Lower lobe of right lung (tissue), 2 donors: Measurements from ENCODE around the gene LHPP. TPM values are rescaled to one million over a fixed set of nuclear protein-coding genes. Genes with fewer than 3 reads are reported as not detected.

Source experiments
- ATAC-seq, 2 donors: fragments of 200-7000 bp; cut with Tn5 transposase; one replicate each; pipeline ENCODE4 v1.9.1; 2020 to 2022; ENCODE audit warnings: mild to moderate bottlenecking in 2 of 2, moderate library complexity in 2 of 2
- DNase-seq: peaks from one replicate; pipeline ENCODE4 v3.0.0-alpha.2; 2020
- H3K27ac ChIP-seq: fragments of 200-600 bp; one replicate; pipeline ENCODE4 v1.8.0; 2022
- H3K27me3 ChIP-seq: fragments of 200-600 bp; one replicate; pipeline ENCODE4 v1.8.0; 2022; ENCODE audit warnings: low read depth
- H3K36me3 ChIP-seq: fragments of 200-600 bp; one replicate; pipeline ENCODE4 v1.8.0; 2022; ENCODE audit warnings: mild to moderate bottlenecking
- H3K4me1 ChIP-seq: fragments of 200-600 bp; one replicate; pipeline ENCODE4 v1.8.0; 2022
- H3K4me3 ChIP-seq: fragments of 200-600 bp; one replicate; pipeline ENCODE4 v1.8.0; 2022; ENCODE audit warnings: mild to moderate bottlenecking
- H3K9me3 ChIP-seq: fragments of 200-600 bp; one replicate; pipeline ENCODE4 v1.8.0; 2022
- intact Hi-C: fragments of 100-400 bp; cut with DNase I; formaldehyde crosslinking; loops from one replicate; pipeline ENCODE4 v1.11.0; 2022
- total RNA-seq: library from RNA; stranded (reverse); fragmentation: NEBNext Ultra II Directional; extraction: Animal tissue kit (Norgen Biotek cat#: 25700); gene quantifications from one replicate; pipeline ENCODE4 v1.2.1, GENCODE V29; 2021
- TF ChIP-seq, protein P1 (sequence below): fragments of 200-600 bp; IDR thresholded peaks from one replicate; pipeline ENCODE4 v1.8.0; 2022; ENCODE audit warnings: antibody characterized with exemption, mild to moderate bottlenecking
- donor health status: DM: no; HTN: yes; CAD: no; lungs with severe emphysema.

LHPP gene
- total RNA-seq, 1 donor from 2014 or later = 17.8 TPM

DNA sequence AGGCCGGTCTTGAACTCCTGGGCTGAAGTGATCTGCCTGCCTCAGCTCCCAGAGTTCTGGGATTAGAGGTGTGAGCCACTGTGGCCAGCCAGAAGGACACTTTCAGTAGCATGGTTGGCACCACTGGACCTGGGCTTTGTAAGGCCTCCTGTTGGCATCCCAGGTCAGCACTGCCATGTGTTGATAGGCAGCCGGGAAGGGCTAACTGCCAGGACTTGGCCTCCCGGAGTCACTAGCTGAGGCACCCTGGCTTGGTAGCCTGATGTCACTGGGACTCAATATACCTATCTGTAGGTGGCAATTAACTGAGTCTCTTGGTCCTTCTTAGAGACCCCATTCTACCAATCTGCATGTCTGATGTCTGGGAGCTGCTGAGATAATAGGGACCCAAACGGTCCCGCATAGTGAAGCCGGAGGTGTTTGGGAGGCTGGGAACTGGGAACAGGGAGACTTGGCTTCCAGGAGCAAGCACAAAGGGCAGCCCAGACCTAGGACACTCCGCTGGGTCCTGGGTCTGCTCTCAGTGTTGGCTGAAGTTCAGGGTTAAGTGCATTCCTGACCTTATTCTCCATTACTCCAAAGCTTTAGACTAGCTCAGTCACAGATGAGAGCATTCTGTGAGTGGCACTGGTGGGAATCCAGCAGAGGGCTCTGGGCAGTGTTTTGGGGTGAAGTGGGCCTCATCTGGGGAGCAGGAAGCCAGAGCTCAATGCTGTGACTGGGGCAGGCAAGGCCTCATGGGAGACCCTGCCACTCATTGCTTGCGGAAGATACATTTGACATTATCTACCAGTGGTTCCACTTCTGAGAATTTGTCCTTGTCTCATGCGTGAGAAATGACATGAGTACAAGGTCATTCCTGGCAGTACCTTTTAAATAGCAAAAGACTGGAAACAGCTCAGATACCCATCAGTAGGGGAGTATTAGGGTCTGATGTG is 2.7 kb downstream of the LHPP start:
- no peak for ATAC-seq
- H3K36me3 ChIP-seq = no peaks in the 10 kb centered on the region
- peaks cover 13% of the 10 kb centered on the region for H3K4me1 ChIP-seq
- intact Hi-C loops = no loop called here
- DNase-seq = no peak
- H3K27me3 ChIP-seq = no peaks in the 10 kb centered on the region
- H3K27ac ChIP-seq = no peak overlapping the region
- no peaks in the 10 kb centered on the region for H3K9me3 ChIP-seq
- H3K4me3 ChIP-seq = no peak overlapping the region
- TF ChIP-seq, protein P1, sequence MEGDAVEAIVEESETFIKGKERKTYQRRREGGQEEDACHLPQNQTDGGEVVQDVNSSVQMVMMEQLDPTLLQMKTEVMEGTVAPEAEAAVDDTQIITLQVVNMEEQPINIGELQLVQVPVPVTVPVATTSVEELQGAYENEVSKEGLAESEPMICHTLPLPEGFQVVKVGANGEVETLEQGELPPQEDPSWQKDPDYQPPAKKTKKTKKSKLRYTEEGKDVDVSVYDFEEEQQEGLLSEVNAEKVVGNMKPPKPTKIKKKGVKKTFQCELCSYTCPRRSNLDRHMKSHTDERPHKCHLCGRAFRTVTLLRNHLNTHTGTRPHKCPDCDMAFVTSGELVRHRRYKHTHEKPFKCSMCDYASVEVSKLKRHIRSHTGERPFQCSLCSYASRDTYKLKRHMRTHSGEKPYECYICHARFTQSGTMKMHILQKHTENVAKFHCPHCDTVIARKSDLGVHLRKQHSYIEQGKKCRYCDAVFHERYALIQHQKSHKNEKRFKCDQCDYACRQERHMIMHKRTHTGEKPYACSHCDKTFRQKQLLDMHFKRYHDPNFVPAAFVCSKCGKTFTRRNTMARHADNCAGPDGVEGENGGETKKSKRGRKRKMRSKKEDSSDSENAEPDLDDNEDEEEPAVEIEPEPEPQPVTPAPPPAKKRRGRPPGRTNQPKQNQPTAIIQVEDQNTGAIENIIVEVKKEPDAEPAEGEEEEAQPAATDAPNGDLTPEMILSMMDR = no peak

DNA sequence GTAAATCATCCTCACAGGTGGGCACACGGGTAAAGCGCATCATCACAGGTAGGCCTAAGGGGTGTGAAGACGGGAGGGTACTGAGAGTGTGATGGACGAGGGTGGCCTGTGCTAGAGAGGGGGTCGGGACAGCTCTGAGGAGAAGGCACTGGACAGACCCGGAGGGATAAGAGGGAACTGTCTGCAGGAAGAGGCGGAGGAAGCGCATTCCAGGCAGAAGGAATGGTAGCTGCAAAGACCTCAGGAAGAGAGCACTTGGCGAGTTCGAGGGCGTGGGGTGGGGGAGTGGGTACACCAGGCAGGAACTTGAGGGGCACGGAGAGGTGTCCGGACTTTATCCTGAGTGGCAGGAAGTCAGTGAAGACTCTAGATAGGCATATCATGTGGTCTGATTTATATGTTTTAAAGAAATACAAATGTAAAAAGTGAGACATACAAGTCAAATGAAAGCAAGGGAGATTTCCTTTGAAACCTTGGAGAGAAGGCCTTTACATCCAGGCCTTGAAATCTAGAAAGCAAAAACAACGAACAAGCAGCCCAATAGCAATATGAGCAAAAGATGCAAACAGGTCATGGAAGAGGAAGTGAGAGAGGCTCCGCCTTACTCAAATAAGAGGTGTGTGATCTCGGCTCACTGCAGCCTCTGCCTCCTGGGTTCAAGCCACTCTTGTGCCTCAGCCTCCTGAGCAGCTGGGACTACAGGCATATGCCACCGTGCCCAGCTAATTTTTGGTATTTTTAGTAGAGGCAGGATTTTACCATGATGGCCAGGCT is 3.6 kb downstream of the LHPP start:
- ATAC-seq = no peak
- intact Hi-C loops = no loop called here
- Histone ChIP-seq H3K36me3 (no peaks in the 10 kb centered on the region), H3K27me3 (no peaks in the 10 kb centered on the region), H3K4me3 (no peak overlapping the region), H3K9me3 (no peaks in the 10 kb centered on the region), H3K27ac (no peak overlapping the region), H3K4me1 (peaks cover 13% of the 10 kb centered on the region)
- no peak for DNase-seq
- TF ChIP-seq, protein P1 = no peak

DNA sequence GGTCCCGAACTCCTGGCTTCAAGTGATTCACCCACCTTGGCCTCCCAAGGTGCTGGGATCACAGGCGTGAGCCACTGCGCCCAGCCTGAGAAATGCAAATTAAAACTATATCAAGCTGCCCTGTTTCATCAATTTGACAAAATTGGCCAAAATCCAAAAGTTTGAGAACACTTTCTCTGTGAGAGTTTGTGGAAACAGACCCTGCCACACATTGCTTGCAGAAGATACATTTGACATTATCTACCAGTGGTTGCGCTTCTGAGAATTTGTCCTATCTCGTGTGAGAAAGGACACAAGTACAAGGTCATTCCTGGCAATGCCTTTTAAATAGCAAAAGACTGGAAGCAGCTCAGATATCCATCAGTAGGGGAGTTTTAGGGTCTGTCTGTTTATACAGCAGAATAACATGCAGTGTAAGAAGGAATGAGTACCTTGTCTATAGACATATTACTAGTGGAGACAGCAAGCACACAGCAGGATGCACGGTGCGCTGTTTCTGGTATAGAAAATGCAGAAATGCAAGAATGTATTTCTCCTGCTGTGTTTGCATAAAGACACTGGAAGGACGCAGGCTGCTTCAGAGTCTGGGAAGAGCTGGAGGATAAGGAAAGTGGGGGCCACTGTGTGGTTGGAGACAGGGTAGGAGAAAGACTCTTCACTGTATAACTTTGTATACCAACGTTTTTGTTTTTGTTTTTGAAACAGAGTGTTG is 4.3 kb downstream of the LHPP start:
- peaks cover 12% of the 10 kb centered on the region for H3K4me1 ChIP-seq
- intact Hi-C loops = no loop called here
- no peak overlapping the region for H3K27ac ChIP-seq
- no peaks in the 10 kb centered on the region for H3K27me3 ChIP-seq
- no peaks in the 10 kb centered on the region for H3K36me3 ChIP-seq
- no peak overlapping the region for H3K4me3 ChIP-seq
- DNase-seq = no peak
- TF ChIP-seq, protein P1 = no peak
- no peaks in the 10 kb centered on the region for H3K9me3 ChIP-seq
- no peak for ATAC-seq

DNA sequence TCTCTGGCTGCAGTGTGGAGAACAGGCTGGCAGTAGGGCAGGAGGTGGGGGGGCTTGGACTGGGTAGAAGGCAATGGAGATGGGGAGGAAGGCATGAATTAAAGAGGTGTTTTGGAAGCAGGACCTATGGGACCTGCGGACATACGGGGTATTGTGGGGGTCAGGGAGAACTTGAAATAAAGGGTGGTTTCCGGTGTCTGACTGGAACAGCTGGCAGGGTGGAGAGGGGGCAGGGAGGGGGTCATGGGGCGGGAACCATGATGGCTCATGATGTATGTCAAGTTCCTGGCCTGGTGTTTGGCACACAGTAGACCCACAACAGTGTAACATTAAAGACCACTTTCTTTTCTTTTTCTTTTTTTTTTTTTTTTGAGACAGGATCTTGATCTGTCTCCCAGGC is 5.5 kb downstream of the LHPP start:
- no peak overlapping the region for H3K4me3 ChIP-seq
- no peaks in the 10 kb centered on the region for H3K9me3 ChIP-seq
- TF ChIP-seq, protein P1 = no peak
- H3K4me1 ChIP-seq = peaks cover 5% of the 10 kb centered on the region
- intact Hi-C loops = no loop called here
- ATAC-seq = no peak
- no peak for DNase-seq
- no peaks in the 10 kb centered on the region for H3K36me3 ChIP-seq
- H3K27ac ChIP-seq = no peak overlapping the region
- H3K27me3 ChIP-seq = no peaks in the 10 kb centered on the region

DNA sequence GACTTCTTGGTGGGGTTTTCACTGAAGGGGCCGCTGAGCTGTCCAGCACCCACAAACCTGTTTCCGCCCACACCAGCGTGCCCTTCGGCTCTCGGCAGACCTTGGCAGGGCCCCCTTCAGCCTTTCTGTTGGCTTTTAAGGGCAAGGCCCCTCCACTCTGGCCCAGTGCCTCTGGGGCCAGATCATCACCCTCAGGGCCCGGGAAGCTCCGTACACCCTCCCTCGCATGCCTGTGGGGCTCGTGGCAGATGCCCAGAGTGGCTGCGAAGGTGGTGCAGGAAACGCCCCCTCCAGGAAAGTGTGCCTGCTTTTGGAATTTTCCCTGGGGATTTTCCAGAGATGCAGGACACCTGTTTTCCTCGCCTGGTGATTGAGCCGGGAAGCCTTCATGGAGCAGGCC is 7.0 kb downstream of the LHPP start:
- ATAC-seq (no peak), DNase-seq (no peak)
- no peaks in the 10 kb centered on the region for H3K36me3 ChIP-seq
- H3K27ac ChIP-seq = no peak overlapping the region
- H3K27me3 ChIP-seq = no peaks in the 10 kb centered on the region
- TF ChIP-seq, protein P1 = no peak
- no peak overlapping the region for H3K4me3 ChIP-seq
- no peaks in the 10 kb centered on the region for H3K9me3 ChIP-seq
- intact Hi-C loops = no loop called here
- no peaks in the 10 kb centered on the region for H3K4me1 ChIP-seq
